HEK293 (cell line): Measurements from ENCODE around the gene C1orf52.

Experiments used
- CTCF ChIP-seq: fragments of 450-650 bp; formaldehyde crosslinking; IDR thresholded peaks from 2 replicates; pipeline ENCODE4 v1.5.1; 2016; ENCODE audit warnings: missing biosample characterization, missing genetic modification characterization
- HOXD13 ChIP-seq: sonication (generic); formaldehyde crosslinking; IDR thresholded peaks from 2 replicates; pipeline ENCODE4 v1.8.0; 2022; ENCODE audit warnings: missing genetic modification reagents, borderline replicate concordance
- SALL2 ChIP-seq: fragments of 450-650 bp; formaldehyde crosslinking; IDR thresholded peaks from 2 replicates; pipeline ENCODE4 v1.5.0; 2017; ENCODE audit warnings: missing biosample characterization, mild to moderate bottlenecking, missing genetic modification characterization, borderline replicate concordance
- ZNF274 ChIP-seq, 2 experiments: fragments of 200-500 bp in 1 of 2; fragments of 450-650 bp in 1 of 2; sonication (Bioruptor generic) in 1 of 2; formaldehyde crosslinking in 1 of 2; IDR thresholded peaks; 2 replicates each; pipeline versions ENCODE4 v1.5.1 to v1.6.1; 2014 to 2016; ENCODE audit warnings: borderline replicate concordance in 1 of 2, inconsistent platforms in 1 of 2, low read length in 1 of 2, missing biosample characterization in 1 of 2, missing genetic modification characterization in 1 of 2
- ZSCAN30 ChIP-seq: fragments of 450-650 bp; IDR thresholded peaks from 2 replicates; pipeline ENCODE4 v1.5.1; 2018; ENCODE audit warnings: missing biosample characterization, mild to moderate bottlenecking, missing genetic modification characterization, moderate library complexity

- TF ChIP-seq SALL2 (tag by site-specific recombination) (no peak), CTCF (tag by site-specific recombination) (no peak), HOXD13 (CRISPR knock-in tag) (no peak), ZSCAN30 (tag by site-specific recombination) (no peak), ZNF274 (IDR thresholded peaks at IDR 0.05; ENCODE audit: low read length) (no peak), ZNF274 (tag by site-specific recombination; IDR thresholded peaks at IDR 0.05; ENCODE audit: borderline replicate concordance) (no peak)
Measured at GRCh38 chr1:85223334-85223733, 36.1 kb downstream of the C1orf52 start.
